GM19463 (cell line): ENCODE results near the gene KLF7.

Experiments used
- ATAC-seq: cut with Tn5 transposase; IDR thresholded peaks from one replicate; pipeline ENCODE4 v1.9.1; 2021; ENCODE audit warnings: mild to moderate bottlenecking, moderate library complexity; ENCODE audit not compliant: unreplicated experiment

Gene KLF7

GRCh38 chr2:207071820-207072219, 93.9 kb downstream of the KLF7 start:
- no peak for ATAC-seq

- ATAC-seq, result no peak
Observed at GRCh38 chr2:207067473-207067872, 98.3 kb downstream of the KLF7 start.

GRCh38 chr2:207066791-207067460, 98.8 kb downstream of the KLF7 start:
- ATAC-seq, result no peak

GRCh38 chr2:207066166-207066565, 99.6 kb downstream of the KLF7 start:
- ATAC-seq, result no peak

GRCh38 chr2:207064128-207064690, 101.5 kb downstream of the KLF7 start:
- no peak for ATAC-seq

GRCh38 chr2:207061181-207061580, 104.6 kb downstream of the KLF7 start:
- no peak for ATAC-seq

- no peak for ATAC-seq
Observed at GRCh38 chr2:207055257-207055656, 110.5 kb downstream of the KLF7 start.

- ATAC-seq, result no peak
Observed at GRCh38 chr2:207054521-207054920, 111.2 kb downstream of the KLF7 start.

- no peak for ATAC-seq
Observed at GRCh38 chr2:207051385-207051965, 114.3 kb downstream of the KLF7 start.

GRCh38 chr2:207049122-207049521, 116.6 kb downstream of the KLF7 start:
- no peak for ATAC-seq

GRCh38 chr2:207048416-207048815, 117.3 kb downstream of the KLF7 start:
- no peak for ATAC-seq

GRCh38 chr2:207046724-207047123, 119.0 kb downstream of the KLF7 start:
- ATAC-seq, result no peak

GRCh38 chr2:207045531-207045930, 120.2 kb downstream of the KLF7 start:
- ATAC-seq, result no peak

- ATAC-seq, result no peak
Observed at GRCh38 chr2:207044379-207045362, 121.1 kb downstream of the KLF7 start.

GRCh38 chr2:207042841-207043240, 122.9 kb downstream of the KLF7 start:
- ATAC-seq, result no peak

GRCh38 chr2:207041786-207042554, 123.8 kb downstream of the KLF7 start:
- ATAC-seq, result no peak

GRCh38 chr2:207041279-207041678, 124.5 kb downstream of the KLF7 start:
- ATAC-seq, result no peak

- ATAC-seq, result no peak
Observed at GRCh38 chr2:207040696-207041095, 125.1 kb downstream of the KLF7 start.

GRCh38 chr2:207039225-207039624, 126.5 kb downstream of the KLF7 start:
- ATAC-seq, result no peak

- no peak for ATAC-seq
Observed at GRCh38 chr2:207038299-207038698, 127.4 kb downstream of the KLF7 start.

- no peak for ATAC-seq
Observed at GRCh38 chr2:207037896-207038295, 127.9 kb downstream of the KLF7 start.
